GM18861 (cell line): ENCODE data around the gene PLK5.

Experiments used
- ATAC-seq: cut with Tn5 transposase; IDR thresholded peaks from one replicate; pipeline ENCODE4 v1.9.1; 2021; ENCODE audit not compliant: unreplicated experiment

PLK5 gene

GRCh38 chr19:1576242-1577089 lies 52.6 kb downstream of the PLK5 start:
- no peak for ATAC-seq

- ATAC-seq = no peak
Observed at GRCh38 chr19:1577090-1577928, 53.4 kb downstream of the PLK5 start.

- no peak for ATAC-seq
Observed at GRCh38 chr19:1577929-1578618, 54.2 kb downstream of the PLK5 start.

DNA sequence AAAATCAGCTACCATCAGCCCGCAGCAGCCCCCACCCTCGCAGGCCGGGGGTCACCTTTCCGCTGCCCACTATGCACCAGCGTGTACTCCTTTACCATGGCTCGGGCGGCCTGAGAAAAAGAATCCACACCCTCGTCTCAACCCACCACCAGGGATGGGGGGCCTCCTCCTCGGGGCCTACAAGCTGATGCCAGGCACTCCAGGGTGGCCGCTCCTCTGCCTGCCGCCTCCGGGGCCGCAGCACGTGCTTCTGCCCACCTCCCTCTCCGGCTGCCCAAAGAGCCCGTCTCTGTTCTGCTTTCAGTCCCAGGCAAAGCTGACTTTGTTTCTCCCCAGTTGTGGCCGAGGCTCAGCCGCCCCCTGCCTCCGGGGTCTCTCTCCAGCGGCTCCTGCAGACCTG lies 55.3 kb downstream of the PLK5 start:
- no peak for ATAC-seq

GRCh38 chr19:1580382-1580781 lies 56.5 kb downstream of the PLK5 start:
- ATAC-seq = no peak

DNA sequence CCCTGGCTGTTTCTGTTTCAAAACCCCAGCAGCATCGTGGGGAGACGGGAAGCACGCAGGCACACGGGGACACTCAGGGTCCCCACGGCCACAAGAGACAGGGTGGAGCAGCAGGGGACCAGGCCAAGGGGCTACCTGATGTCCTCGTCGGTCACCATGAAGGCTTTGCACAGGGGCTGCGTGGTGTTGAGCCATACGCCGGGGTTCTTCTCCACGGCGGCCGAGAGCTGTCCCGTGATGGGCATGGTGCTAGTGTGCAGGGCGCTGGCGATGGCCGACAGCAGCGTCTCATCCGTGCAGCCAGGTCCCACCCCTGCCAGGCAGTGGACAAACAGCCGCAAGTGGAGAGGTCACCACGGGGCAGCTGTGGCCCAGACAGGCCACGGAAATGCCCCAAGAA lies 57.1 kb downstream of the PLK5 start:
- ATAC-seq = no peak

DNA sequence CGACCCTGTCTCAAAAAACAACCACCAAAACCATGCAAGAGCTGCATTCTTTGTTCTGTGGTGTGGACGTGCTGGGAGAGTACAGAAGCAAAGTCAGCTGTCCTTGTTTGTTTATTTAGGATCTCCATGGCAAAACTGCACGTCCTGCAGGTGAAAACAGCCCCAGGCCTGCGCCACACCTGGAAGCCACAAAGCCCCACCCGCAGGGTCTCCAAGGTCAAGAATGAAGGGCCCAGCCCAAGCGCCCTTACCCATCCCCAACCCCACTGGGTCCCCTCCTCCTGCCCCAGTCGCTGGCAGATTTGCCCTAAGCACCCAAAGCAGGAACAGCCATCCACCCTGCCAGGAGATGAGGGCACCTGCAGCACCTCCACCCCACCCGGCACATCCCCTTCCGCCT lies 58.3 kb downstream of the PLK5 start:
- ATAC-seq = no peak

- no peak for ATAC-seq
Observed at GRCh38 chr19:1584500-1585242, 60.8 kb downstream of the PLK5 start.

DNA sequence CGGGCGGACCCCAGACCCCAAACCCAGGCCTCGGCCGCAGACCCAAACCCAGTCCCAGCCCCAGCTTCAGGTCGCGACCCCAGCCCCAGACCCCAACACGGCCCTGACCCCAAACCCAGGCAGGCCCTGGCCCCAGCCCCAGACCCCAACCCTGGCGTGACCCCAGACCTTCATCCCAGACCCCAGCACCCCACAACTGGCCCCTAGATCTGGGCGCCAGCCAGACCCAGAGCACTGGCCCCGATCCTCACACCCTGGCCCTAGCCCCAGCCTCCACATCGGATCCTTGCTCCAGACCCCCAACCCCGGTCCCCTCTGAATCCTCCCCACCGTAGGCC lies 61.3 kb downstream of the PLK5 start:
- ATAC-seq = no peak
